SK-N-SH (cell line): ENCODE measurements around the gene SF3B5. TPM values are rescaled to one million over a fixed set of nuclear protein-coding genes. Genes with fewer than 3 reads are reported as not detected.

Experiments
- EP300 ChIP-seq, 2 experiments: IDR thresholded peaks; 2 replicates each; pipeline versions ENCODE4 v1.4.0 to v1.6.1; 2012; ENCODE audit warnings: borderline replicate concordance in 1 of 2, low read depth in 1 of 2, low read length in 1 of 2
- EZH2phosphoT487 ChIP-seq: fragments of 200-600 bp; sonication (generic); IDR thresholded peaks from 2 replicates; pipeline ENCODE4 v1.6.1; 2017; ENCODE audit warnings: low read depth, mixed run types, mild to moderate bottlenecking, antibody characterized with exemption, moderate library complexity, borderline replicate concordance
- FOXJ3 ChIP-seq: sonication (generic); formaldehyde crosslinking; IDR thresholded peaks from 2 replicates; pipeline ENCODE4 v1.5.1; 2020; ENCODE audit warnings: mild to moderate bottlenecking, missing genetic modification reagents
- FOXM1 ChIP-seq: IDR thresholded peaks from 2 replicates; pipeline ENCODE4 v1.4.0; 2012; ENCODE audit warnings: low read depth, mild to moderate bottlenecking
- GABPA ChIP-seq: IDR thresholded peaks from 2 replicates; pipeline ENCODE4 v1.4.0; 2012; ENCODE audit warnings: low read depth, mild to moderate bottlenecking
- NRF1 ChIP-seq: IDR thresholded peaks from 2 replicates; pipeline ENCODE4 v1.6.1; 2012; ENCODE audit warnings: low read depth, mild to moderate bottlenecking, low read length
- POLR2AphosphoS5 ChIP-seq: IDR thresholded peaks from 2 replicates; pipeline ENCODE4 v1.6.1; 2012; ENCODE audit warnings: low read depth, low read length
- RCOR1 ChIP-seq: fragments of 150-350 bp; IDR thresholded peaks from 2 replicates; pipeline ENCODE4 v1.6.1; 2017; ENCODE audit warnings: antibody characterized with exemption, low read length
- RFX5 ChIP-seq: IDR thresholded peaks from 2 replicates; pipeline ENCODE4 v1.6.1; 2012; ENCODE audit warnings: mild to moderate bottlenecking, improper control_type of control experiment, low read length
- TCF12 ChIP-seq: IDR thresholded peaks from 2 replicates; pipeline ENCODE4 v1.4.0; 2012
- TEAD4 ChIP-seq: IDR thresholded peaks from 2 replicates; pipeline ENCODE4 v1.4.0; 2012; ENCODE audit warnings: mild to moderate bottlenecking, borderline replicate concordance; ENCODE audit not compliant: insufficient read depth
- YY1 ChIP-seq: IDR thresholded peaks from 2 replicates; pipeline ENCODE4 v1.4.0; 2012; ENCODE audit warnings: low read depth, mild to moderate bottlenecking
- polyA plus RNA-seq, 3 experiments: library from polyadenylated mRNA; depleted of rRNA; stranded (reverse); fragments of >200 nt; gene quantifications; 2 replicates each; pipeline ENCODE4 v1.2.3, GENCODE V29; 2012
- TF ChIP-seq, protein P1 (sequence below): IDR thresholded peaks from 2 replicates; pipeline ENCODE4; 2012
- TF ChIP-seq, protein P2 (sequence below): IDR thresholded peaks from 2 replicates; pipeline ENCODE4 v1.4.0; 2012; ENCODE audit warnings: low read depth, borderline replicate concordance
- TF ChIP-seq, protein P3 (sequence below): IDR thresholded peaks from 2 replicates; pipeline ENCODE4 v1.4.0; 2012; ENCODE audit warnings: low read depth
- TF ChIP-seq, protein P4 (sequence below): IDR thresholded peaks from 2 replicates; pipeline ENCODE4 v1.6.1; 2012; ENCODE audit warnings: mild to moderate bottlenecking, low read depth, low read length, moderate library complexity
- TF ChIP-seq, protein P5 (sequence below): IDR thresholded peaks from 2 replicates; pipeline ENCODE4 v1.4.0; 2012; ENCODE audit warnings: low read depth, borderline replicate concordance

SF3B5 gene
- polyA plus RNA-seq, 1 of the 3 experiments (the other 2 are of a cell fraction) = 316 TPM

DNA sequence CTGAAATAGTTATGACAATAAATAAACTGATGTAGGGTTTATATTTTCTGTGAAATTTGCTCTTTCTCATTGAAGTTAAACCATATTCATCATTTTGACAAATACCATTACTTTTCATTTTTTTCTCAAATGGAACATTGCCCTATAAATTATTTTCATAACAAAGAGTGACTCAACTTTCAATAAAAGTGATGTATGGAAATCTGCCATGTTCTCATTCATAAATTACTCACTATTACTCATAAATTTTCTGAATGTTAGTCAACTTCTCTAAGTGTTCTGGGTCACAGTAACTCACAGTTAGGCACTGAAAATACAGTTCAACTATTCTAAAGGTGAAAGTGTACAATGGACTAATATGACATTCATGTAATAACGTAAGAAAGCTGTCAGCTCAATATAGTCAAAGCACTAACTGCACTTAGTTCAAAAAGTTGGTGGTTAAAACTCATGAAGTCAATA, 35.9 kb upstream of the SF3B5 start (continued):
- TF ChIP-seq, protein P1, sequence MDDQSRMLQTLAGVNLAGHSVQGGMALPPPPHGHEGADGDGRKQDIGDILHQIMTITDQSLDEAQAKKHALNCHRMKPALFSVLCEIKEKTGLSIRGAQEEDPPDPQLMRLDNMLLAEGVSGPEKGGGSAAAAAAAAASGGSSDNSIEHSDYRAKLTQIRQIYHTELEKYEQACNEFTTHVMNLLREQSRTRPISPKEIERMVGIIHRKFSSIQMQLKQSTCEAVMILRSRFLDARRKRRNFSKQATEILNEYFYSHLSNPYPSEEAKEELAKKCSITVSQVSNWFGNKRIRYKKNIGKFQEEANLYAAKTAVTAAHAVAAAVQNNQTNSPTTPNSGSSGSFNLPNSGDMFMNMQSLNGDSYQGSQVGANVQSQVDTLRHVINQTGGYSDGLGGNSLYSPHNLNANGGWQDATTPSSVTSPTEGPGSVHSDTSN = peak; percentile 87
- TF ChIP-seq RFX5 (no peak), NRF1 (no peak), TEAD4 (peak; percentile 54; the same call in 1 of the 2 replicates), RCOR1 (no peak), TCF12 (peak; percentile 48), POLR2AphosphoS5 (peak; percentile 31; the same call in 1 of the 2 replicates), EP300 (IDR thresholded peaks at IDR 0.05; ENCODE audit: borderline replicate concordance in 1 of 2, low read depth in 1 of 2, low read length in 1 of 2) (peak in 1 of 2 experiments; percentile 50; a peak in 1 of 4 replicates), EZH2phosphoT487 (no peak), FOXM1 (no peak), YY1 (peak; percentile 53; the same call in 1 of the 2 replicates), GABPA (no peak), FOXJ3 (CRISPR knock-in tag) (no peak)
- TF ChIP-seq, protein P2, sequence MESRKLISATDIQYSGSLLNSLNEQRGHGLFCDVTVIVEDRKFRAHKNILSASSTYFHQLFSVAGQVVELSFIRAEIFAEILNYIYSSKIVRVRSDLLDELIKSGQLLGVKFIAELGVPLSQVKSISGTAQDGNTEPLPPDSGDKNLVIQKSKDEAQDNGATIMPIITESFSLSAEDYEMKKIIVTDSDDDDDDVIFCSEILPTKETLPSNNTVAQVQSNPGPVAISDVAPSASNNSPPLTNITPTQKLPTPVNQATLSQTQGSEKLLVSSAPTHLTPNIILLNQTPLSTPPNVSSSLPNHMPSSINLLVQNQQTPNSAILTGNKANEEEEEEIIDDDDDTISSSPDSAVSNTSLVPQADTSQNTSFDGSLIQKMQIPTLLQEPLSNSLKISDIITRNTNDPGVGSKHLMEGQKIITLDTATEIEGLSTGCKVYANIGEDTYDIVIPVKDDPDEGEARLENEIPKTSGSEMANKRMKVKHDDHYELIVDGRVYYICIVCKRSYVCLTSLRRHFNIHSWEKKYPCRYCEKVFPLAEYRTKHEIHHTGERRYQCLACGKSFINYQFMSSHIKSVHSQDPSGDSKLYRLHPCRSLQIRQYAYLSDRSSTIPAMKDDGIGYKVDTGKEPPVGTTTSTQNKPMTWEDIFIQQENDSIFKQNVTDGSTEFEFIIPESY = no peak
- TF ChIP-seq, protein P3, sequence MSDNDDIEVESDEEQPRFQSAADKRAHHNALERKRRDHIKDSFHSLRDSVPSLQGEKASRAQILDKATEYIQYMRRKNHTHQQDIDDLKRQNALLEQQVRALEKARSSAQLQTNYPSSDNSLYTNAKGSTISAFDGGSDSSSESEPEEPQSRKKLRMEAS = no peak
- TF ChIP-seq, protein P4, sequence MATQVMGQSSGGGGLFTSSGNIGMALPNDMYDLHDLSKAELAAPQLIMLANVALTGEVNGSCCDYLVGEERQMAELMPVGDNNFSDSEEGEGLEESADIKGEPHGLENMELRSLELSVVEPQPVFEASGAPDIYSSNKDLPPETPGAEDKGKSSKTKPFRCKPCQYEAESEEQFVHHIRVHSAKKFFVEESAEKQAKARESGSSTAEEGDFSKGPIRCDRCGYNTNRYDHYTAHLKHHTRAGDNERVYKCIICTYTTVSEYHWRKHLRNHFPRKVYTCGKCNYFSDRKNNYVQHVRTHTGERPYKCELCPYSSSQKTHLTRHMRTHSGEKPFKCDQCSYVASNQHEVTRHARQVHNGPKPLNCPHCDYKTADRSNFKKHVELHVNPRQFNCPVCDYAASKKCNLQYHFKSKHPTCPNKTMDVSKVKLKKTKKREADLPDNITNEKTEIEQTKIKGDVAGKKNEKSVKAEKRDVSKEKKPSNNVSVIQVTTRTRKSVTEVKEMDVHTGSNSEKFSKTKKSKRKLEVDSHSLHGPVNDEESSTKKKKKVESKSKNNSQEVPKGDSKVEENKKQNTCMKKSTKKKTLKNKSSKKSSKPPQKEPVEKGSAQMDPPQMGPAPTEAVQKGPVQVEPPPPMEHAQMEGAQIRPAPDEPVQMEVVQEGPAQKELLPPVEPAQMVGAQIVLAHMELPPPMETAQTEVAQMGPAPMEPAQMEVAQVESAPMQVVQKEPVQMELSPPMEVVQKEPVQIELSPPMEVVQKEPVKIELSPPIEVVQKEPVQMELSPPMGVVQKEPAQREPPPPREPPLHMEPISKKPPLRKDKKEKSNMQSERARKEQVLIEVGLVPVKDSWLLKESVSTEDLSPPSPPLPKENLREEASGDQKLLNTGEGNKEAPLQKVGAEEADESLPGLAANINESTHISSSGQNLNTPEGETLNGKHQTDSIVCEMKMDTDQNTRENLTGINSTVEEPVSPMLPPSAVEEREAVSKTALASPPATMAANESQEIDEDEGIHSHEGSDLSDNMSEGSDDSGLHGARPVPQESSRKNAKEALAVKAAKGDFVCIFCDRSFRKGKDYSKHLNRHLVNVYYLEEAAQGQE = no peak
- TF ChIP-seq, protein P5, sequence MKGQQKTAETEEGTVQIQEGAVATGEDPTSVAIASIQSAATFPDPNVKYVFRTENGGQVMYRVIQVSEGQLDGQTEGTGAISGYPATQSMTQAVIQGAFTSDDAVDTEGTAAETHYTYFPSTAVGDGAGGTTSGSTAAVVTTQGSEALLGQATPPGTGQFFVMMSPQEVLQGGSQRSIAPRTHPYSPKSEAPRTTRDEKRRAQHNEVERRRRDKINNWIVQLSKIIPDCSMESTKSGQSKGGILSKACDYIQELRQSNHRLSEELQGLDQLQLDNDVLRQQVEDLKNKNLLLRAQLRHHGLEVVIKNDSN = no peak
